T-cell (primary cell): ENCODE results near the gene H2BK1. TPM values are rescaled to one million over a fixed set of nuclear protein-coding genes. Genes with fewer than 3 reads are reported as not detected.

ENCODE experiments used
- ATAC-seq, 4 experiments: fragments of 200-7000 bp in 3 of 4; fragments of 150-1000 bp in 1 of 4; cut with Tn5 transposase; replicated peaks in 1 of 4; 1 replicate in 3 of 4; 2 replicates in 1 of 4; pipeline ENCODE4 v1.10.0; 2021; ENCODE audit warnings: moderate library complexity in 3 of 4, mild to moderate bottlenecking in 2 of 4, moderate number of reproducible peaks in 1 of 4
- CTCF ChIA-PET, 2 donors: fragments of 300-600 bp; sonication (Branson Sonifier 250); formaldehyde crosslinking; loops; one replicate each; lab custom pipeline; 2022; ENCODE audit warnings: antibody characterized with exemption in 2 of 2; lab: Charles Lee
- POLR2A ChIA-PET, 2 donors: fragments of 300-600 bp; sonication (Branson Sonifier 250); formaldehyde crosslinking; loops; one replicate each; lab custom pipeline; 2022; ENCODE audit warnings: antibody characterized with exemption in 2 of 2; lab: Charles Lee
- DNase-seq, 35 experiments: peaks; one replicate each; pipeline versions ENCODE4 v3.0.0 to v3.0.0-alpha.2; 2013 to 2023
- H3K27ac ChIP-seq: one replicate; pipeline ENCODE4 v1.5.1; 2013; ENCODE audit warnings: low read length
- H3K27me3 ChIP-seq, 2 experiments: replicated peaks in 1 of 2; 1 replicate in 1 of 2; 2 replicates in 1 of 2; pipeline versions ENCODE4 v1.6.1 to v1.7.0; 2013; ENCODE audit warnings: low read length in 1 of 2, mixed read lengths in 1 of 2; ENCODE audit not compliant: control insufficient read depth in 2 of 2, insufficient read depth in 2 of 2; ENCODE audit errors: extremely low read depth in 1 of 2
- H3K36me3 ChIP-seq, 2 donors: 1 replicate in 1 of 2; 2 replicates in 1 of 2; pipeline versions ENCODE4 v1.6.1 to v1.7.0; 2013; ENCODE audit warnings: low read length in 1 of 2; ENCODE audit not compliant: control insufficient read depth in 2 of 2, insufficient read depth in 1 of 2; ENCODE audit errors: extremely low read depth in 1 of 2
- H3K4me1 ChIP-seq, 2 experiments: 1 replicate in 1 of 2; 2 replicates in 1 of 2; pipeline versions ENCODE4 v1.6.1 to v1.7.0; 2013; ENCODE audit warnings: low read length in 2 of 2, mixed read lengths in 1 of 2; ENCODE audit not compliant: insufficient read depth in 2 of 2, control insufficient read depth in 1 of 2; ENCODE audit errors: extremely low read depth in 1 of 2
- H3K4me3 ChIP-seq, 2 donors: 1 replicate in 1 of 2; 2 replicates in 1 of 2; pipeline versions ENCODE4 v1.5.1 to v1.7.0; 2013; ENCODE audit warnings: mild to moderate bottlenecking in 2 of 2, low read length in 1 of 2, moderate library complexity in 1 of 2; ENCODE audit not compliant: control insufficient read depth in 1 of 2; ENCODE audit errors: extremely low read depth in 1 of 2
- H3K9me3 ChIP-seq: 2 replicates; pipeline ENCODE4 v1.7.0; 2013
- H3K27ac Mint-ChIP-seq, 2 donors: one replicate each; pipeline ENCODE4 v1.8.0; 2020 to 2021; ENCODE audit warnings: mild to moderate bottlenecking in 2 of 2, mixed read lengths in 2 of 2
- H3K27me3 Mint-ChIP-seq, 2 donors: one replicate each; pipeline ENCODE4 v1.8.0; 2021 to 2022; ENCODE audit warnings: mixed read lengths in 2 of 2
- H3K36me3 Mint-ChIP-seq: one replicate; pipeline ENCODE4 v1.8.0; 2021; ENCODE audit warnings: mixed read lengths
- H3K4me1 Mint-ChIP-seq, 3 donors: one replicate each; pipeline ENCODE4 v1.8.0; 2020 to 2022; ENCODE audit warnings: mixed read lengths in 3 of 3, mild to moderate bottlenecking in 1 of 3
- H3K4me3 Mint-ChIP-seq, 3 donors: one replicate each; pipeline ENCODE4 v1.8.0; 2020 to 2022; ENCODE audit warnings: mild to moderate bottlenecking in 3 of 3, mixed read lengths in 3 of 3, moderate library complexity in 3 of 3
- H3K9me3 Mint-ChIP-seq, 3 donors: one replicate each; pipeline ENCODE4 v1.8.0; 2020 to 2022; ENCODE audit warnings: mixed read lengths in 3 of 3
- WGBS: methylation state at CpG from one replicate; pipeline ENCODE4 v1.1.5; 2013; ENCODE audit warnings: missing lambda C conversion rate; ENCODE audit not compliant: insufficient coverage; 5-methylcytosine and 5-hydroxymethylcytosine counted together
- total RNA-seq, 35 experiments: library from RNA in 6 of 35; stranded (reverse) in 6 of 35; fragments of 120-200 nt in 1 of 35; gene quantifications; one replicate each; pipeline versions ENCODE4 v1.2.1 to v1.2.4 and lab custom pipeline; 2013 to 2026

Gene H2BK1
- total RNA-seq, 5 donors from 2014 or later (not counting 1 experiment from before 2014, with no cell fraction given) = 3.1 to 7.7 (median 5.1) TPM

DNA sequence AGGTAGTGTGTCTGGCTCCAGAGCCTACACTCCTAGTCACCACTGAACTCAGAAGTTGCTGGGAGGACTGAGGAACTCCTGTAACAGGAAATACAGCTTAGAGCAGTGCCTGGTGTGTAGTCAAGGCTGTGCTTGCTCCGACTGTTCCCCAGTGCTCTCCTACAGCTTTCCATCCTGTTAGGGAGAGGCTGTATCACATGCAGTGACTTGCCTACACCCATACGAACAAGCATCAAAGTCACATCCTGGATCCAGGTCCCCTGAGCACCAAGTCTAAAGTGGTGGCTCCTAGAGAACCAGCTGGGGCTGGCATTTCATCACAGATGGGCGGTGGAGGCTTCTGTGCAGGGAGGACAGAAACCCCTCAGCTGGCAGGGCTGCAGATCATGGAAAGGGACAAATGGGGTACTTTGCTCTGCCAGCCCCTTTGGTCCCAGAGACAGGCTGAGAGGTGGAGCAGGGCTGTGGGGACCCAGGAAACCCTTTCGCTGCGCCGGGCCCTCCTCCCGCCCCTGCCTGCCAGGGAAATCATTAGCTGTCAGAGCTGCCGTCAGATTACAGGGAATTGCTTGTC, 30.9 kb downstream of the H2BK1 start:
- Histone ChIP-seq H3K4me1 (peaks cover 0 to 4% of the 10 kb centered on the region in 2 experiments), H3K4me3 (no peak overlapping the region), H3K27ac (no peak overlapping the region), H3K9me3 (no peaks in the 10 kb centered on the region), H3K36me3 (no peaks in the 10 kb centered on the region), H3K27me3 (peaks cover 2 to 57% of the 10 kb centered on the region in 2 experiments)
- peaks cover 18 to 24% of the 10 kb centered on the region in 2 donors for H3K27me3 Mint-ChIP-seq
- H3K4me1 Mint-ChIP-seq = peaks cover 0 to 3% (median 0%) of the 10 kb centered on the region in 3 donors
- H3K27ac Mint-ChIP-seq = no peak overlapping the region
- H3K4me3 Mint-ChIP-seq = no peak overlapping the region
- ATAC-seq (no peak), DNase-seq (peak in 1 of 35 experiments; percentile 3)
- CTCF ChIA-PET = no interaction called here
- no peaks in the 10 kb centered on the region for H3K9me3 Mint-ChIP-seq
- POLR2A ChIA-PET = no interaction called here
- WGBS = 90% methylated on average over 6 of the region's 8 CpGs
- H3K36me3 Mint-ChIP-seq = no peaks in the 10 kb centered on the region

DNA sequence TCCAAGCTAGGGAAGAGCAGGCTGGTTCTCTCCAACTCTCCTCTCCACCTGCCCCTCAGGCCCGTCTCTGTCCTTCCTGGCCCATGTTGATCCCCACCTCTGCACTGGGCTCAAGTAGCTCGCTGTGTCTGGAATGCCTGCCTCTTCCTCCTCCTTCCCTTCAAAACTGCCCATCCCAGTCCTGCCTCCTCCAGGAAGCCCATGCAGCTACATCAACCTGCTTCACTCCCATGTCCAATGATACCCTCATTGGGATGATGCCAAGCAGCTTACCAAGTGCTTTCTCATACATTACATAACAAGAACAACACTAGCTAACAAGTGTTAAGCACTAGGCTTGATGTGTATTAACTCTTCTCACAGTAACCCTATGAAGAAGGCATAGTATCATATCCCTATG, 31.5 kb downstream of the H2BK1 start:
- no peaks in the 10 kb centered on the region for H3K36me3 Mint-ChIP-seq
- no peaks in the 10 kb centered on the region for H3K9me3 ChIP-seq
- DNase-seq (no peak), ATAC-seq (no peak)
- H3K27ac Mint-ChIP-seq = no peak overlapping the region
- H3K36me3 ChIP-seq = no peaks in the 10 kb centered on the region
- H3K27me3 Mint-ChIP-seq = peaks cover 18 to 24% of the 10 kb centered on the region in 2 donors
- H3K9me3 Mint-ChIP-seq = no peaks in the 10 kb centered on the region
- CTCF ChIA-PET = interaction anchor here in 1 of 2 donors (0.5 kb wide), 1 partner anchor 136 kb away, joined by 3 read pairs; no protein-coding TSS in a partner anchor
- H3K27me3 ChIP-seq = peaks cover 2 to 62% of the 10 kb centered on the region in 2 experiments
- POLR2A ChIA-PET = no interaction called here
- H3K4me1 ChIP-seq = peaks cover 0 to 4% of the 10 kb centered on the region in 2 experiments
- H3K4me1 Mint-ChIP-seq = peaks cover 0 to 3% (median 0%) of the 10 kb centered on the region in 3 donors
- H3K4me3 Mint-ChIP-seq = no peak overlapping the region
- no peak overlapping the region for H3K27ac ChIP-seq
- 87% methylated on average over 2 of the region's 2 CpGs for WGBS
- no peak overlapping the region for H3K4me3 ChIP-seq

DNA sequence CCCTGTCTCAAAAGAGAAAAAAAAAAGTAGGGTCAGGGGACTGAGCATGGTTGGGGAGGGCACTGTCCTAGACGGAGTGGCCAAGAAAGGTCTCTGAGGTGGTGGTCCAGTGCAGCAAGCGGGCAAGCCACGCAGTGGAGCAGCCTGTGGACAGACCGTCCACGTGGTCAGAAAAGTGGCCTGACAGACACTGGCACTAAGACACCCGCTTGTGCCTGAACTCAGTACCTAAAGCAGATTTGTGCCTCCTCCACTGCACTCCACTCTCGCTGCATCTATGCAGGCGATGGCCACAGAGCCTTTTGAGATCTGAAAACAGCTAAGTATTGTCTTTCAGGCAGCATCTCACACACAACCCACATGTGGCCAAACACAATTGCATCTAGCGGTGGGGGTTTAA, 32.1 kb downstream of the H2BK1 start:
- no peaks in the 10 kb centered on the region for H3K36me3 Mint-ChIP-seq
- WGBS = 87% methylated on average over 8 of the region's 9 CpGs
- Histone ChIP-seq H3K27me3 (peaks cover 2 to 65% of the 10 kb centered on the region in 2 experiments), H3K4me3 (no peak overlapping the region), H3K9me3 (no peaks in the 10 kb centered on the region), H3K36me3 (no peaks in the 10 kb centered on the region), H3K4me1 (peaks cover 0 to 4% of the 10 kb centered on the region in 2 experiments), H3K27ac (no peak overlapping the region)
- POLR2A ChIA-PET = no interaction called here
- peaks cover 0 to 3% (median 0%) of the 10 kb centered on the region in 3 donors for H3K4me1 Mint-ChIP-seq
- H3K9me3 Mint-ChIP-seq = no peaks in the 10 kb centered on the region
- H3K27ac Mint-ChIP-seq = no peak overlapping the region
- peaks cover 24 to 29% of the 10 kb centered on the region in 2 donors for H3K27me3 Mint-ChIP-seq
- DNase-seq = no peak
- CTCF ChIA-PET = interaction anchor here in 1 of 2 donors (0.5 to 0.7 kb wide), 3 partner anchors 31 to 136 kb away, joined by 3 to 4 read pairs (median 3); no protein-coding TSS in a partner anchor
- ATAC-seq = no peak
- H3K4me3 Mint-ChIP-seq = no peak overlapping the region

DNA sequence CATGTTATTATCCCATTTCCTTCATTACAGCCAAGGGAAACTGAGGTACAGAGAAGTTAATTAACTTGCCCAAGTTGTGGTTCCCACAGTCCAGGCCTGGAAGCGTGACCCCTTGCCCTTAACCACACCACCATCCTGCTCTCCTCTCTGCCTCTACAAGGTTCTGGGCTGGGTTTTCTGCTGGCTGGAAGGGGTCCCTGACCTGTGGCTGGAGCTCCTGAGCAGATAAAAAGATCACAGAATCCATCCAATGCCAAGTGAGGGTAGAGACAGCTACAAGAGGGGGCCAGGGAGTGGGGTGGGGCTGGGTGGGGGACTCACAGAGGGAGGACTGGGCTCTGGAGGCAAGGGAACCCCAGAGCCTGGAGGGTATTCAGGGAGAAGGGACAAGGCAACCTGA, 33.0 kb downstream of the H2BK1 start:
- CTCF ChIA-PET = interaction anchor here (0.7 kb wide), 2 partner anchors 11 to 30 kb away, joined by 3 to 4 read pairs; no protein-coding TSS in a partner anchor
- Mint-ChIP-seq H3K4me3 (no peak overlapping the region), H3K27me3 (peaks cover 32 to 37% of the 10 kb centered on the region in 2 donors), H3K9me3 (no peaks in the 10 kb centered on the region), H3K4me1 (peaks cover 6 to 9% (median 8%) of the 10 kb centered on the region in 3 donors), H3K27ac (no peak overlapping the region), H3K36me3 (no peaks in the 10 kb centered on the region)
- no peak for ATAC-seq
- Histone ChIP-seq H3K9me3 (no peaks in the 10 kb centered on the region), H3K4me1 (peaks cover 0 to 11% of the 10 kb centered on the region in 2 experiments), H3K27ac (no peak overlapping the region), H3K36me3 (no peaks in the 10 kb centered on the region), H3K27me3 (peaks cover 2 to 72% of the 10 kb centered on the region in 2 experiments), H3K4me3 (no peak overlapping the region)
- no peak for DNase-seq
- no CpG with 5 or more reads among the region's 1 CpG for WGBS
- POLR2A ChIA-PET = no interaction called here

DNA sequence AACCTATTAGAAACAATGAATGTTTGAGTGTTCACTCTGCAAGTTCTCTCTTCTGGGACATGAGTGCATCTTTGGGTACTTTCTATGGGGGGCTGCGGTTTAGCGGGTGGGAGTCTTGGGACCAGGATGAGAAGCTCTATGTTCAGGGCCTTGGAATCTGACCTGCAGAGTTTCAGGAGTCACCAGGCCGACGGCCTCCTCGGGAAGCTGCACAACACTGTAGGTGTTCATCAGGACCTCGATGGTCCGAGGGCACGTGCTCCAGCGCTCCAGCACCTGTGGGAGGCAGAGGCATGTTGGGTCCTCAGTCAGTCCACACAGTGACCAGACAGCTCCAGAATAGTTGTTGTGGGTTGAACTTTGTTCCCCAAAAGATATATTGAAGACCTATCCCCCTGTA, 33.9 kb downstream of the H2BK1 start:
- no peaks in the 10 kb centered on the region for H3K9me3 ChIP-seq
- Mint-ChIP-seq H3K9me3 (no peaks in the 10 kb centered on the region), H3K27ac (no peak overlapping the region), H3K36me3 (no peaks in the 10 kb centered on the region), H3K4me3 (no peak overlapping the region), H3K27me3 (peaks cover 34 to 41% of the 10 kb centered on the region in 2 donors), H3K4me1 (peaks cover 7 to 10% (median 9%) of the 10 kb centered on the region in 3 donors)
- peaks cover 0 to 12% of the 10 kb centered on the region in 2 experiments for H3K4me1 ChIP-seq
- CTCF ChIA-PET = interaction anchor here in 1 of 2 donors (0.6 kb wide), 2 partner anchors 10 to 223 kb away, joined by 3 to 4 read pairs; no protein-coding TSS in a partner anchor
- H3K36me3 ChIP-seq = no peaks in the 10 kb centered on the region
- ATAC-seq = no peak
- H3K4me3 ChIP-seq = no peak overlapping the region
- H3K27ac ChIP-seq = no peak overlapping the region
- peaks cover 2 to 77% of the 10 kb centered on the region in 2 experiments for H3K27me3 ChIP-seq
- no peak for DNase-seq
- WGBS = 94% methylated on average over 4 of the region's 9 CpGs
- POLR2A ChIA-PET = no interaction called here

DNA sequence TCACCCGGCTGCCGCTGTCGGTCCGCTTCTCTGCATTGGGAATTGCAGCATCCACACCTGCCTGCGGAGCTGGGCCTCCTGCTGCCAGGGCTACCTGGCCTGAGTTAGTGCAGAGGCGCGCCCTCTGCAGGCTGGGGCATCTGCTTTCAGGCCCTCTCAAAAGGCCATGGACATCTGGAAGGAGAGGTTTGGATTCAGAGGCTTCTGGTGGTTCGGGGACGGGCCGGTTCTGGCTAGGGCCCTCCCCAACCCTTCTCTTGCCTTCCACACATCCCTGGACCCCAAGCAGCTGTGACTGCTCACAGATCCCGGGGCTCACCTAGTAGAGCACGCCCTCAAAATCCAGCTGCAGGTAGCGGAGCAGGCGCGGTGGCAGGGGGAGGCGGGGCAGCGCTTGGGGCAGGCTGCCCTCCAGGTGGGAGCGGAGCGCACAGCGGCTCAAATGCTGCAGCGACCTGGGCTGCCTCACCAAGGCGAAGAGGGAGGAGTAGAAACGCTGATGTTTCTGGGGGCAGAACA, 34.4 kb downstream of the H2BK1 start:
- no peak for ATAC-seq
- DNase-seq = no peak
- H3K27ac ChIP-seq = no peak overlapping the region
- CTCF ChIA-PET = interaction anchor here in 1 of 2 donors (0.6 kb wide), 2 partner anchors 10 to 222 kb away, joined by 3 to 4 read pairs; no protein-coding TSS in a partner anchor
- H3K36me3 ChIP-seq = no peaks in the 10 kb centered on the region
- Mint-ChIP-seq H3K4me1 (peaks cover 7 to 10% (median 9%) of the 10 kb centered on the region in 3 donors), H3K9me3 (no peaks in the 10 kb centered on the region), H3K4me3 (no peak overlapping the region), H3K36me3 (no peaks in the 10 kb centered on the region), H3K27ac (no peak overlapping the region), H3K27me3 (peaks cover 34 to 47% of the 10 kb centered on the region in 2 donors)
- WGBS = 84% methylated on average over 20 of the region's 23 CpGs
- POLR2A ChIA-PET = no interaction called here
- H3K27me3 ChIP-seq = peaks cover 2 to 75% of the 10 kb centered on the region in 2 experiments
- no peaks in the 10 kb centered on the region for H3K9me3 ChIP-seq
- peaks cover 0 to 12% of the 10 kb centered on the region in 2 experiments for H3K4me1 ChIP-seq
- no peak overlapping the region for H3K4me3 ChIP-seq
